ENCODE measurements around the gene SPDL1. TPM values are rescaled to one million over a fixed set of nuclear protein-coding genes. Genes with fewer than 3 reads are reported as not detected.

The SPDL1 gene
- polyA plus RNA-seq, 3 donors: 34.9 to 45.8 (median 36.2) TPM

Other genes with a start within 250 kb of the SPDL1 start
- gene DOCK2, start 53.5 kb downstream of the SPDL1 start, polyA plus RNA-seq (ENCODE audit: insufficient read length in 3 of 3): 1 to 10 TPM; 2.1 to 3.4 (median 2.5) TPM